Endothelial cell (in vitro differentiated cells): Measurements from ENCODE around the gene SDR42E1. TPM values are rescaled to one million over a fixed set of nuclear protein-coding genes. Genes with fewer than 3 reads are reported as not detected.

ENCODE experiments used
- DNase-seq: peaks from one replicate; pipeline ENCODE4 v3.0.0; 2021; ENCODE audit warnings: low spot score
- H3K27ac Mint-ChIP-seq: one replicate; pipeline ENCODE4 v1.8.0; 2021; ENCODE audit warnings: mixed read lengths, inconsistent platforms; ENCODE audit not compliant: unreplicated experiment
- H3K27me3 Mint-ChIP-seq: one replicate; pipeline ENCODE4 v1.8.0; 2021; ENCODE audit warnings: mild to moderate bottlenecking, moderate library complexity, mixed read lengths, inconsistent platforms; ENCODE audit not compliant: unreplicated experiment
- H3K36me3 Mint-ChIP-seq: one replicate; pipeline ENCODE4 v1.8.0; 2021; ENCODE audit warnings: mild to moderate bottlenecking, low read depth, mixed read lengths, inconsistent platforms; ENCODE audit not compliant: unreplicated experiment
- H3K4me1 Mint-ChIP-seq: one replicate; pipeline ENCODE4 v1.8.0; 2021; ENCODE audit warnings: mild to moderate bottlenecking, mixed read lengths, inconsistent platforms; ENCODE audit not compliant: unreplicated experiment
- H3K4me3 Mint-ChIP-seq: one replicate; pipeline ENCODE4 v1.8.0; 2021; ENCODE audit warnings: mild to moderate bottlenecking, mixed read lengths, inconsistent platforms; ENCODE audit not compliant: unreplicated experiment
- H3K9me3 Mint-ChIP-seq: one replicate; pipeline ENCODE4 v1.8.0; 2021; ENCODE audit warnings: mixed read lengths, inconsistent platforms; ENCODE audit not compliant: unreplicated experiment
- total RNA-seq: library from RNA; stranded (reverse); fragmentation: NEBNext Ultra II Directional; extraction: Animal tissue kit (Norgen Biotek cat#: 25700); gene quantifications from one replicate; pipeline ENCODE4 v1.2.1, GENCODE V29; 2021; ENCODE audit not compliant: unreplicated experiment
- TF ChIP-seq, protein P1 (sequence below): fragments of 200-600 bp; sonication (generic); IDR thresholded peaks from one replicate; pipeline ENCODE4 v1.5.0; 2021; ENCODE audit warnings: antibody characterized with exemption; ENCODE audit not compliant: unreplicated experiment

The SDR42E1 gene
- total RNA-seq, 1 donor from 2014 or later, result 0.74 TPM

DNA sequence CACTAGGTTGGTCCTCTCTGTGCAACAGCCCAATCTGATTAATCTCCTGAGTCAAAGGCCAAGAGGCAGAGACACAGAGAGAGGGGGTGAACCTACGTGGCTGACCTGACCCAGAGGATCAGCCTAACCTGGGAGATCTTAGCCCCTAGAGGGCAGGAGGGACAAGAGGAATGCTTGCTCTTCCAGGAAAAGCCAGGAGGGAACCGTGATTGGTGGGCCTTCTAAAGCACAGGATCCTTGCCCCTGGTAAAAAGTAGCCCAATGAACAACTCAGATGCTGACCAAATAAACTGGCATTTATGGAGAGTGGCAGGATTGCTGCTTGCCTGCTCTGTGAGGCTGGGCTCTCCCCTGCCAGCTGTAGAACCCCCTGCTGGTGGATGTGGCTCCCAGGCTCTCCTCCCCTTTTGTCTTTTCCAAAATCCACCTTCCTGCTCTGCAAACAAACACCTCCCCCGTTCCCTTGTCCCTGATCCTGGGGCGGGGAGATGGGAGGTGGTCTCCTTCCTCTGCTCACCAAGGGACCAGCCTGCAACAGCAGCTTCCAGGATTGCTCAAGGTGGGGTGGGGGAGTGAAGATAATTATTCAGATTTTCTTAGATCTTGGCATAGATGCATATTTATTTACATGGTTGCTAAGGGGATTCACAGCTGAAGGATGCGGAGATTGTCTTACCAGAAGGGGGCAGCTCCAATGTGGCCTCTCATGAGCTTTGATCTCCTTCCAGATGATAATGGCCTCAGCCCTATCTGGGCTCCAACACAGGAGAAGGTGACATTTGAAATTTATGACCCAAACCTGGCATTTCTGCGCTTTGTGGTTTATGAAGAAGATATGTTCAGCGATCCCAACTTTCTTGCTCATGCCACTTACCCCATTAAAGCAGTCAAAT, 71.9 kb downstream of the SDR42E1 start:
- DNase-seq, result peak; percentile 26
- peak overlapping the region; percentile 57 for H3K27ac Mint-ChIP-seq

More for the DNA sequence above, 71.9 kb downstream of the SDR42E1 start:
- no peak overlapping the region for H3K4me3 Mint-ChIP-seq
- H3K27me3 Mint-ChIP-seq, result no peaks in the 10 kb centered on the region
- H3K36me3 Mint-ChIP-seq, result peaks cover 13% of the 10 kb centered on the region
- H3K4me1 Mint-ChIP-seq, result no peaks in the 10 kb centered on the region
- TF ChIP-seq, protein P1, sequence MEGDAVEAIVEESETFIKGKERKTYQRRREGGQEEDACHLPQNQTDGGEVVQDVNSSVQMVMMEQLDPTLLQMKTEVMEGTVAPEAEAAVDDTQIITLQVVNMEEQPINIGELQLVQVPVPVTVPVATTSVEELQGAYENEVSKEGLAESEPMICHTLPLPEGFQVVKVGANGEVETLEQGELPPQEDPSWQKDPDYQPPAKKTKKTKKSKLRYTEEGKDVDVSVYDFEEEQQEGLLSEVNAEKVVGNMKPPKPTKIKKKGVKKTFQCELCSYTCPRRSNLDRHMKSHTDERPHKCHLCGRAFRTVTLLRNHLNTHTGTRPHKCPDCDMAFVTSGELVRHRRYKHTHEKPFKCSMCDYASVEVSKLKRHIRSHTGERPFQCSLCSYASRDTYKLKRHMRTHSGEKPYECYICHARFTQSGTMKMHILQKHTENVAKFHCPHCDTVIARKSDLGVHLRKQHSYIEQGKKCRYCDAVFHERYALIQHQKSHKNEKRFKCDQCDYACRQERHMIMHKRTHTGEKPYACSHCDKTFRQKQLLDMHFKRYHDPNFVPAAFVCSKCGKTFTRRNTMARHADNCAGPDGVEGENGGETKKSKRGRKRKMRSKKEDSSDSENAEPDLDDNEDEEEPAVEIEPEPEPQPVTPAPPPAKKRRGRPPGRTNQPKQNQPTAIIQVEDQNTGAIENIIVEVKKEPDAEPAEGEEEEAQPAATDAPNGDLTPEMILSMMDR, result no peak
- no peaks in the 10 kb centered on the region for H3K9me3 Mint-ChIP-seq

Other genes with a start within 250 kb of the SDR42E1 start
- 103 TPM for gene PLCG2, start 232.2 kb downstream of the SDR42E1 start, total RNA-seq
- not detected for gene HSD17B2, start 23.8 kb upstream of the SDR42E1 start, total RNA-seq
- gene MPHOSPH6, start 158.8 kb upstream of the SDR42E1 start, total RNA-seq, result 18.5 TPM